GM19328 (cell line): ENCODE results near the gene ETFB.

Experiments used
- ATAC-seq: cut with Tn5 transposase; IDR thresholded peaks from one replicate; pipeline ENCODE4 v1.9.1; 2021; ENCODE audit warnings: mild to moderate bottlenecking, moderate library complexity; ENCODE audit not compliant: unreplicated experiment

The ETFB gene

DNA sequence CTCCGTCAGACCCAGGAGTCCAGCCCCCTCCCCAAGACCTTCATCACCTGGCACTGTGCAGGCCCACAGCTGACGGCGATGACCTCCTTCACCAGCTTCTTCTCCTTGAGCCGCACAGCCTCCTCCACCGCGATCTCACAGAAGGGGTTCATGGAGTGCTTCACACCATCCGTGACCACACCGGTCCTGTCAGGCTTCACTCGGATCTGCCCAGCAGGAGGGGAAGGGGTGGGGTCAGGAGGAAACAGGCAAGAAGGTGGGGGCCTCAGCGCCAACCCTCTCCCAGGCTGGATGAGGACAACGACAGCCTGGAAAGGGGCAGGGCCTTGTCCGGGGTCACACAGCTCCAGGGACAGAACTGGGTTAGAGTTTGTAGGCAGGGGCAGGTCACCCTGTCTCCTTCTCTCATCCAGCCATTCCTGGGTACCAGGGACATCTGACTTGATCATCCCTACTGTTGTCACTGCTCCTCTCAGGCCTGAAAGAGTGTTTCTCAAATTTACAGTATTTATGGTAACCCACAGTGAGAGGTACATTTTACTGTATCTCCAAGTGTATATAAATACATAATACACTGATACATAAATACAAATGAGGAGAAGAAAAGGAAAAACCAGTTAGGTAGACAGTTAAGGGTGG is 12.0 kb downstream of the ETFB start:
- no peak for ATAC-seq

DNA sequence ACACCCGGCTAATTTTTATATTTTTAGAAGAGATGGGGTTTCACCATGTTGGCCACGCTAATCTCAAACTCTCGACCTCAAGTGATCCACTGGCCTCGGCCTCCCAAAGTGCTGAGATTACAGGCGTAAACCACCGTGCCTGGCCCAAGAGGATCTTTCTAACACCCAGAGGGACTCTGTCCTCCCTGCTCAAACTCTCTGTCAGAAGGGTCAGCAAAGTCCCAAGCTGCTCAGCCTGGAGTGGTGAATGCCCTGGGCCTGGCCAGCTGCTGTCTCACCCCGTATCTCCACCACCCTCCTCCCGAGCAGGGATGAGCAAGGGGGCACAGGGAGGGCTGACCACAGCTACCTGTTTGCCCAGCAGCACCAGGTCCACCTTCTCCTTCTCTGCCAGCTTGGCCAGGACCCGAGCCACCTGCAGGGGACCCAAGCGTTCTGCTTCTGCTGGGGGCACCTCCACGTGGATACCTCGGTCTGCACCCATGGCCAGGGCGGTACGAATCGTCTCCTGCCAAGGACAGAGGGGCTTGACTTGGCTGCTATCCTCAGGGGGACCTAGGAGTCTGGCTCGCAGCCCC is 13.3 kb downstream of the ETFB start:
- ATAC-seq = no peak

DNA sequence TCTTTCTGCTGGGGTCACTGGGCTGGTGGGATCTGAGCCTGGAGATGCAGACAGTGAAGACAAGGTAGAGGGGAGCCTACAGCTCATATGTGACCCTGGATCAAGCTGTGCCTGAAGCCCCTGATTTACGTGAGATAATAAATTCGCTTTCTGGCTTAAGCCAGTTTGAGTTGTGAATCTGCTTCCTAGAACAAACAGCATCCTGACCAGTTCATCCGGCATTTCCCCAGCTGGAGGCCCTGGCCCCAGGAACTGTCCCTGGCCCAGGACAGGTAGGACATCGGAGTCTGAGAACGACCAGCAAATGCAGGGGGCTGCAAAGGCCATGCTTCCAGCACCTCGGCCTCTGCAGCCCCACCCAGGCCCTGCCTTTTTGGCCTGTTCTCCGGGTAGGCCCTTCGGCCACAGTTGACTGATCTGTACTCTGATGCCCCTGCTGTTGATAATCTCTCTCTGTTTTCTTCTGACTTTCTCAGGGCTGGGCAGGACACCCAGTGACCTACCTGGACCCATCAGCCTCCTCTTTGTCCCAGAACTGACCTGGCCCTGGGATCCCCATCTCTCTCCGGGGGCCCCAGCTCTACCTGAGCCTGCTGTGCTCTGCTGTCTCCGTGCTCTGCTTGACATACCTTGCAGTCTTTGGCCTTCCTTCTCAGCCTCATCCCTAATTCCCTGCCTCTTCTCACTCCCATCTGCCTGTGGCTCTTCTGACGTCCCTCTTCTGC is 14.8 kb downstream of the ETFB start:
- ATAC-seq = no peak

DNA sequence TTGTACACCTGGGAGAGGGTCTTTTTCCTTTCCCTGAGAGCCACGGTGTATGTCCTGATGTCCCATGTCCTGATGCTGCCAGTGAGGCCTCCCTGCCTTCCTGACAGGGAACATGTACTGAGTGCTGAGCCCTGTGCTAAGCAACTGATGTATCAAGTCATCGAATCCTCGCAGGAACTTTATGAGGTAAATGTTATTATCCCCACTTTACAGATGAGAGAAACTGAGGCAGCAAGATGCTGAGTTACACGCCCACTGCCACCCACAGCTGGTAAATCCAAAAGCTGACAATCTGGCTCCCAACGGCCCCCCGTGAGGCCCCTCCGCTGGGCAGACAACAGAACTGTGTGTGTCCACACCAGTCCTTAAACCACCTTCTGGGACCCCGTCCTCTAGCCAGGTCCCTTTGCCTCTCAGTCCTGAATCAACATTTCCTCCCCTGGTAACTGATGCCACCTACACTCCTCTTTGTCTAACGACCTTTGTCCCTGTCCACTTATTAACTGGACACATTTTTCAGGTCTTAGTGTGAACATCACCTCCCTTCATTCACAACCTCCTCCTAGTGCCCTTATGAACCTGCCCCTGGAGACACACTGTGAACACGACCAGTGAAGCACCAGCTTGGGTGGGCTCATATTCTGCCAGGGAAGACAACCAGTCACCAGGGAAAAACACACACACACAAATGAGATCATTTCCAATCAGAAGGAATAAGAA is 18.8 kb downstream of the ETFB start:
- no peak for ATAC-seq

DNA sequence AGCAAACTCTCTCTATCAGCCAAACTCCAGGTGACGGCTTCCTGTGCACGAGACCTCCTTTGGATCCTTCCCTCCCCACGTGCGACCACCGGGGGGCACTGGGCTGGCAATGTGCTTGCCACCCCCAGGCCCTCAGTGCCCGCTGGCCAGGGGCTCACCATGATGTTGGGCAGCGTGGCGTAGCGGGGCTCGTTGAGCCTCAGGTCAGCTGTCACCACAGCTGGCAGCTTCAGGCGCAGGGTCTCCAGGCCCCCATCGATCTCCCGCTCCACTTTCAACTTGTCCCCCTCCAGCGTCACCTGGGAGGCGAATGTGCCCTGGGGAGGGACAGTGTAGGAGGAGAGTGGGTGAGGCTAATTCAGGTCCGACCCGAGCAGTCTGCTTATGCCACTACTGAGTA is 19.4 kb downstream of the ETFB start:
- ATAC-seq = no peak

GRCh38 chr19:51345076-51345620 is 21.0 kb downstream of the ETFB start:
- no peak for ATAC-seq

DNA sequence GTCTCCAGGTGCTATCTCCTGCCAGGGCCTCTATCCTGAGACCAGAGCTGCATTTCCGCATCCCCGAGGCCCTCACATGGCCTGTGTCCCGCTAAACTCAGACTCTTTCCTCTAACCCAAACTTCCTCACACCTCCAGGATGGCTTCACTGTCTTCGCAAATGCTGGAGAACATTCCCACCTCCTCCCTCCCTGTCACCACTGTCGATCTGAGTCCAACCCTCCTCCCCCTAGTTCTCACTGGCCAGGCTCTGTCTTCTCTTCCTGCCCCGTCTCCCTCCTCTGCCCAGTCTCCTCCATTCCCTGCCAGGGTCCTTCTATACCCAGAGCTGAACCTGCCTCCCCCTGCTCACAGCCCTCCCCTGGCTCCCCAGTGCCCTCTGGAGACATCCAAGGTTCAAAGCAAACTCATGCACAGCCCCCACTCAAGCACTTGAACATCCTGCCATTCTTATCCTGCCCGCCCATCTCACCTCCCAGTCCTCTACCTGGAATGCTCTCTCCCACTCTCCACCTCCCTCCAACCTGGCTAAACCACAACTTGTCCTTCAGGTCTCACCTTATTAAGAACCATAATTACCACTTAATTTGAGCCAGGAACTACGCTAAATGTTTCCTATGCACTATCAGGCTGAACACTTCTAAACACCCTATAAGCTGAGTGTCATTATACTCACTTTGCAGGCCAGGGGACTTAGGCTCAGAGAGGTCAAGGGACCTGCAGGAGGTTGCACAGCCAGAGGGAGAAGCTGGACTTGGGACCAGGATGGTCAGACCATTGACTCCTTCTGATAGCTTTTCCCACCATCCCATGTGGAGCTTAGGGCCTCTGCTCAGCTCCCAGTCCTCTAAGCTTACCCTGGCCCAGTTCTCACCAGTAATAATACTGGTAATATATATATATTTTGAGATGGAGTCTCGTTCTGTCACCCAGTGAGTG is 23.3 kb downstream of the ETFB start:
- no peak for ATAC-seq

DNA sequence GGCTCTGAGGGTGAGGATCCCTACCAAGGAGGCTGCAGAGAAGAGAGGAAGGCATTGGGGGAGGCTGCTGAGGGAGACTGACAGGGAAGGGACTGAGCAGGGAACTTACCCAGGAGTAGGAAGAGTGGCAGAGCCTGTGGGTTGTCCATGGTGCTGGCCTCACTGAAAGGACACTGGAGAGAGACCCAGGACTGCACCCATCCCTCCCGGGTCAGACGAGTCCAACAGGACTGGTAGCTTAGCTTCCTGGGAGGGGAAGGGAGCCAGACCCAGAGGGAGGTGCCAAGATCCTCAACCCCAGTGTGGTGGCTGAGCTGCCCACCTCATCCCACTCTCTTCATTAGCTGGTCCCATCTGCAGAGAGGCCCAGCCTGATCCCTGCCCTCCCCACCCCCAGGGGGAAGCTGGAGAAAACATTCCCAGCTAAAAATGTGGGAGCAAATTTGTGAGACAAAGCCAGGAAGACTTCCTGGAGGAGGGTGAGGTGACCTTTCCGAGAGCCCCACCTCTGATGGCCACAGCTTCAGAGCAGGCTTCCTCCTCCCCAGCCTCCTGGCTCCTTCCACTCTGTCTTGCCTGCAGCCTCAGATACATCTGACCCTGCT is 24.1 kb downstream of the ETFB start, which contains the start of gene VSIG10L:
VSIG10L (minus strand) TSS at position 164 of the 605 bp plus-strand sequence; CDS start at position 149, 15 bp downstream.
- no peak for ATAC-seq

DNA sequence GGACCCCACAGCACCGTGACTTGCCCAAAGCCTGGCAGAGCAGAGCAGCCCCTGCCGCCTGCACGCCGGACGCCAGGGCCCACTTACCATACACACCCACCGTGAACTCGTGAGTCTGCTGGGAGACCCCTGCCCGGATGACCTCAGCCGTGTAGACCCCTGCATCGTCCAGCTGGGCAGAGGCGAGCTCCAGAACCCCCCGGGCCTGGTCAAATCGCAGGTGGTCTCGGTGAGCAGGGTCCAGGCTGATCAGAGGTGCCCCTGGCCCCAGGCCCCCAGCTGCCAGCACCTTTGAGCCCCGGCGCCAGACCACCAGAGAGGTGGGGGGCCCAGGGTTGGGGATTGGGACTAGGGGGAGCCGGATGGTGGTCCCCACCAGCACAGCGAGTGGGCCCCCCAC is 25.1 kb downstream of the ETFB start:
- ATAC-seq = no peak

GRCh38 chr19:51339687-51340656 is 26.2 kb downstream of the ETFB start:
- no peak for ATAC-seq

DNA sequence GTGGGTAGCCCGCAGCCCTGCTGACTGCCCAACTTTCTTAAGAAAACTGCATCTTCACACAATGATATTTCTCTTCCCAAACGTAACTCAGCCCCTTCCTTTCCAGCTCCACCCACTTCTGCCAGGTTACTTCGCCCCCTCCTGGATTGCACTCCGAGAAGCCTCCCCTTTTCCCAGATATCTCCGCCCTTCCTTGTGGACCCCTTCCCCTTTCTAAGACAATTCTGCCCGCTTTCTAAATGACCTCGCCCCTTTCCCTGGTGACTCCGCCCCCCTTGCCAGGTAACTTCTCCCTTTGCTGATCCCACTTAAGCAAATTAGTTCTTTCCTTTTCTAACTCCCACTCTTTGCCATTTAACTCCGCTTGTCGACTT is 26.9 kb downstream of the ETFB start:
- ATAC-seq = no peak

GRCh38 chr19:51338563-51339312 is 27.4 kb downstream of the ETFB start:
- ATAC-seq = peak; percentile 52

DNA sequence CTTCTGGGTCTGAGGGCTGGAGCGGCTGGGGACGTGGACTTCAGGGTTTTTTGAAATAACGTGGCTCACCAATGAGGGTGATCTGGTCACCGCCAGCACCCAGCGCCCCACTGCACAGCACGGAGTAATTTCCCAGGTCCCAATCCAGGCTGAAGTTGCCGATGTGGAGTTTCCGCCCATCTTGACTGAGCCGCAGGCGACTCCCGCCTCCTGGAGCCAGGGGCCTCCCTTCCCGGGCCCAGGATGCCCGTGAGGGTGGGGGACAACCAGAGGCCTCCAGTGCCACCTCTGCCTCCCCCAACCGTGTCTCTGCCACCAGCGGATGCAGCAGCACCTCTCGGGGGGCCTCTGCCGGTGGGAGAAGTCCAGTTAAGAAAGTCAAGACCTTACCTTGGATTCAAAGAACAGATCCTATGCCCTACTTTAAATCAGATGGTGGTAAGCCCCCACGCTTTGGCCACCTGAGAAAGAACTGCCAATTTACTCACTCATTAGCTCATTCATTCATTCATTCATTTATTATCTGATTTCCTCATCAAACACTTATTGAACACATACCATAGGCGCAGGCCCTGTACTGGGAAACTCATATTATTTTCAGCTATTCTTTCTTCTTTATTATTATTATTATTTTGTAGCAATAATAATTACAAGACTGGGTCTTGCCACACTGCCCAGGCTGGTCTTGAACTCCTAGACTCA is 28.2 kb downstream of the ETFB start:
- no peak for ATAC-seq

- ATAC-seq = no peak
These were observed 28.9 kb downstream of the ETFB start for GRCh38 chr19:51337141-51337860.

GRCh38 chr19:51333836-51334460 is 32.2 kb downstream of the ETFB start:
- no peak for ATAC-seq

GRCh38 chr19:51331716-51332115 is 34.5 kb downstream of the ETFB start:
- no peak for ATAC-seq
